GM19193 (cell line): Measurements from ENCODE around the gene BMP7.

Experiments
- POLR2A ChIP-seq: IDR thresholded peaks from 4 replicates; pipeline ENCODE4 v1.6.1; 2011; ENCODE audit not compliant: insufficient read depth, insufficient read length; ENCODE audit errors: extremely low read depth

Gene BMP7

DNA sequence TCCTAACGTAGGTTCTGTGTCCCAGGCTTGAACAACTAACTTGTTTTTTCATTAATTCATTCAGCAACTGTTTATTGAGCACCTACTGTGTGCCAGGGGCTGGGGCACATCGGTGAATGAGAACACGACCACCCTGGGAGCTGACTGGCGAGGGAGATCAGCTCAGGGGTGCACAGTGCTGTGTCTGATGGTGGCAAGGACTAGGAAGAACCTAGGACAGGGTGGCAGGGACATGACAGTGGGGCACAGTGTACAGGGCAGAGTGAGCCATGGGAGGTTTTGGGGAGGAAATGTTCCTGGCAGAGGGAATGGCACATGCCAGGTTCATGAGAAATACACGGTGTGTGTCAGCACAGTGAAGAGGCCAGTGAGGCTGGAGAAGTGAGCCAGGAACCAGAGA is 76.7 kb downstream of the BMP7 start:
- no peak for TF ChIP-seq POLR2A

DNA sequence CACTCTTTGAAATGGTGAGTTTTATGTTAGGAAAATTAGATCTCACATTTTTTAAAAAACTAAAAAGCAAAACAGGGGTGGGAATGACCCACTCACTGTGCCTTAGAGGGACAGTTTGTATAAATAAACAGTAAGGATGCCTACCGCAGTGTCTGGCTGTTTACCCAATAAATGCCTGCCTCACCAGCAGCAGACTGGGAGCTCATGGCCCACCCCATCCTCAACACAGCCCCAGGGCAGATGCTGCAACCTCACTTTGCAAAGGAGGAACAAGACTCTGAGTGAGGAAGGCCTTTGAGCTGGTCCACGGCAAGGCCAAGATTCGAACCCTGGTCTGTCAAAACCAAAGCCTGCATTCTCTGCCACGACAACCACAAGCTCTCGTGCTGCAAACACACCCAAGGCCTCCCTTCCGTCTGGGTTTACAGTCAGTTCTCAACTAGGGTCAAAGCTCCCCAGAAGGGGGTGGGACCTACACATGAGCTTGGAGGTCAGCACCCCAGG is 77.8 kb downstream of the BMP7 start:
- TF ChIP-seq POLR2A: no peak

DNA sequence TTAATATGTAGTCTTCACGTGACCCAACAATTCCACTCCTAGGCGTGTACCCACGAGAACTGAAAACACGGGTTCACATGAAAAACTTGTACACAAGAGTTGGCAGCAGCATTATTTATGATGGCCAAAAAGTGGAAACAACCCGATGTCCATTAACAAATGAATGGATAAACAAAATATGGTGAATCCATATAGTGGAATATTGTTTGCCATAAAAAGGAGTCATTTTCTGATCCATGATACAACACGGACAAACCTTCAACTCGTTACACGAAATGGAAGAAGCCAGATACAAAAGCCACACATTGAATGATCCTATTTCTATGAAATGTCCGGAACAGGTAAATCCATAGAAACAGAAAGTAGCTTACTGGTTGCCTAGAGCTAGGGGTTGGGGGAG is 78.4 kb downstream of the BMP7 start:
- no peak for TF ChIP-seq POLR2A

DNA sequence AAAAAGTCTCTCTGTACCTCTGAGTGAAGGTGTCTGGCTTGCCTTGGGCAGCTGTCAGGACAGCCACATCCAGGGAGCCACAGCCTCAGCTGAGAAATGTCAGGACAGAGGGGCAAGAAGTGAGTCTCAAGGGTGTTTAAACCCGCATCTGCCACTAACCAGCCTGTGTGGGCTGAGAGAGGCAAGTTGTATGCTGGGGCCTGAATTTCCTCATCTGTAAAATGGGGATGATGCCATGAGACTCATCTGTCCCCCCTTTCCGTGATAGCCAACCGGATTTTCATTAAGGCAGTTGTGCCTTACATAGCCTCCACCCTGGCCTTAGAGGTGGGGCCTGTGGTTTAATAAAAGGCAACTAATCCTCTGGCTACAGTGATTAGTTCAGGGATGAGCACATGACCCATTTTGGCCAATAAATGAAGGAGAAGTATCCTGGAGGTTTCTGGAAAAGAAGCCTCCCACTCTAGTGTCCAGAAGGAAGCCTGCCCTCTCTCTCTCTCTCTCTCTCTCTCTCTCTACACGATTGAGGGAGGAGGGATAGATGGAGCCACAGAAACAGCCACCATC is 79.3 kb downstream of the BMP7 start:
- TF ChIP-seq POLR2A: no peak

DNA sequence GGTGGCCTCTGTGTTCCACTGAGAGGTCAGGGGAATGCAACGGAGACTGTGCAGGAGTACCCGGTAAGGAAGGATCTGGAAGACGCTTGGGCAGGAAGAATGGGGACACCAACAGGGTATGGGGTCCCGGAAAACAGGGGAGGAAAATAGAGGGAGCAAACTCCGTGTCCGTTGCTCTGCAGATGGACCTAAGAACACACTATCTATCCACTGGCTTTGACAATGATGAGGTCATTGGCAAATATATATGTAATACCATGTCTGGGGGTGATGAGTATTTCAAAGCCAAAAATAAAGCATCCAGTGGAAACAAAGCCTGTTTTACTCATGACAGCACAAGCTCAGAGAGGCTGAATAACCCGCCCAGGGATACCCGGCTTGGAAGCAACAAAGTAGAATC is 80.2 kb downstream of the BMP7 start:
- no peak for TF ChIP-seq POLR2A

DNA sequence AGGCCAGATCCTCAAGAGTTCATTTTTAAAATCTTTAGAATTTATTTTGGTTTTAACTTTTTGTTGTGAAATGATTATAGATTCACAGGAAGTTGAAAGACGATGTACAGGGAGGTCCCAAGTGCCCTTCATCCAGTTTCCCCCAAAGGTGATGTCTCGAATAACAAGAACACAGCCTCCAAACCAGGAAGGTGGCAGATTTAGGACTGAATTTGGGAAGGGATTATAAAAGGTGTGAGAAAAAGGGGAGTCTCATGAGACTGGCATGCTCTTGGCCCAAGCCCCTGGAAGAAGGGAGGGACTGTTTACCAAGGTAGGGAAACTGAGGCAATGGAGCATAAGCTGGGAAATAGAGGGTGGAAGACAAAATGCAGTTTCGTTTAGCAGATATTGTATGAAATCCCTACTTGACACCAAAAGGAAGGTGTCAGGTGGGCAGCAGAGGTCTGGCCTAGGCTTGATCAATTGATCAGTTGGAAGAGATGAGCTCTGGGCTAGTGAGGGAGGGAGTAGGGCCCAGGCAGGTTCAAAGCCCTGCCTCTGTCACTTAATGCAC is 81.2 kb downstream of the BMP7 start:
- no peak for TF ChIP-seq POLR2A

DNA sequence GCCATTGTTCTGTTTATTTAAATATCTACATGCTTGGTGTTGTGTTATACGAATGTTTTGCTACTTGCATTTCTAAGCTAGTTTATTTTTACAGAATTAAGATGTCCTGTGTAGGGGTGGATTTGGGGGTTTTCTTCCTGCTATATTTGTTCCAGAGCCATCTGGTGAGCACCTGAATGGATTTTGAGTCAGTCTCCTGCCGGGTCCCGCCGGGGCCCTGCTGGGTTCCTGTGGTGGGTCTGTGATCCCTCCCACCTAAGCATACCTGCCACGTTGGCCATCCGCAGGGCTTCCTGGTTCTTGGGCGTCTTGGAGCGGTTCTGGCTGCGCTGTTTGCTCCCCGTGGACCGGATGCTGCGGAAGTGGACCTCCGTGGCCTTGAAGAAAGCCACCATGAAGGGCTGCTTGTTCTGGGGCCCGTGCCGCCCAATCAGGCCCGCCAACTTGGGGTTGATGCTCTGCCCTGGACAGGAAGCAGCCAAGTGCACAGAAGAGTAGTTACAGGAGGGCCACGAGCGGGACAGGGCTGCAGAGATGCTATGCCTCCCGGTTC is 82.9 kb downstream of the BMP7 start:
- no peak for TF ChIP-seq POLR2A

DNA sequence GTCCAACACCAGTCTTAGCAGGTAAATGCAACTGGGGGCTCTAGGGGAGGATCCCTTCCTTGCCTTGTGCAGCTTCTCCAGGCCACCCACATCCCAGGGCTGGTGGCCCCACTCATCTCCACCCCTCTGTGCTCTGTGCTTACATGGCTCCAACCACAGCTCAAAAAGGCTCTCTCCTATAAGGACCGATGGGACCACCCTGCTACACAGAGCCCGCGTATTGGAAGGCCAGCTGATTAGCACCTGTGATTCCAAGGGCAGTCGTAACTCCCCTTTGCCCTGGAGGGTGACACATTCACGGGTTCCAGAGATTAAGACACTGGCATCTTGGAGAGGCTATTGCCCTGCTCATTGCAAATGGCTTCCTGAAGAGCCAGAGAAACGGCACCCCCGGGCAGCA is 84.8 kb downstream of the BMP7 start:
- TF ChIP-seq POLR2A: no peak

DNA sequence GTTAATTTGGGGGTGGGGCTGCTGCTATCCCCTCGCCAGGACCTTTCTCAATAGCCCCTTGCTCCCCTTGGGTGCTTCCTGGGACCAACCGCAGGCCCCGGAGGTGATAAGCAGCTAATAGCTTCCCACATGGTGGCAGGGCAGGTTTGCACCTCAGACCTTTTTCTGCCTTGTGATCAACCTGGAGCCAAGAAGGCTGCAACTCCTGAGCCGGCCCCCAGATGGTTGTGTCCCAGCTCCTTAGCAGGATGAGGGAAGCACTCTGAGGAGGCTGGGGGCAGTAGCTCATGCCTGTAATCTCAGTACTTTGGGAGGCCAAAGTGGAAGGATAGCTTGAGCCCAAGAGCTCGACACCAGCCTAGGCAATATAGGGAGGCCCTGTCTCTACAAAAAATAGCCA is 85.5 kb downstream of the BMP7 start:
- TF ChIP-seq POLR2A: no peak

DNA sequence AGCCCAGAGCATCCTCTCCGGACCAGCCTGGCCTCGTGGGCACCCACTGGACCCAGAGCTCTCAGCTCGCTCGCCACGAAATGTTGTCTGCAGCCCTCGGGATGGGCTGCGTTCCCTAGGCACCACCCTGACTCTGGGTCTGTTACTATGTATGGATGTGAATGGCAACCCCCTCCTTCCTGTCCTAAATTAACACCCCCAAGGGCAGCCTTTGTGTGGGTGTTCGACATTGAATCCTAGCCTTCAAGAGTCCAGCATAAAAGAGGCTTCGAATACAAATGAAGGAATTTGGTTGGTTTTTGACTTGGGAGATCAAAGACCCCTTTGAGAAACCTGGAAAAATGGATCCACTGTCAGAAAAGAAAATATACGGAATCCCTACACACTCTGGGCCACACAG is 86.1 kb downstream of the BMP7 start:
- TF ChIP-seq POLR2A: no peak

DNA sequence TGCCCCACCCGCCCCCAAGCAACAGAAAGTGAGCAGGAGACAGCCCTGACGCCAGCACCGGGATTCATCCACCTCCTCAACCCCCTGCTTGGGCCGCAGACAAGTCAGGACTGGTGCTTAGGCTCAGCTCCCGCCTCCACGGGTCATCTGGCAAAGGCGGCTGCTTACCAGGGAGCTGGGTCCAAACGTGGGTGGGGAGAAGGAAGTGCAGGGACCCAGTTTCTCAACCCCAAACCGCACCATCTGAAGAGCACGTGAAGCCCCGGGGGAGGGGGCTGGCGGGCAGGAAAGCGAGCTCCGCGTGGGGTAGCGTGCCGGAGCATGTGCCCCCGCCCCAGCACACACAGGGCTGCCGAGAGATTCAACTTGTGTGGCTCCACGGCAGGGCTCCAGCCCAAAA is 87.2 kb downstream of the BMP7 start:
- no peak for TF ChIP-seq POLR2A

DNA sequence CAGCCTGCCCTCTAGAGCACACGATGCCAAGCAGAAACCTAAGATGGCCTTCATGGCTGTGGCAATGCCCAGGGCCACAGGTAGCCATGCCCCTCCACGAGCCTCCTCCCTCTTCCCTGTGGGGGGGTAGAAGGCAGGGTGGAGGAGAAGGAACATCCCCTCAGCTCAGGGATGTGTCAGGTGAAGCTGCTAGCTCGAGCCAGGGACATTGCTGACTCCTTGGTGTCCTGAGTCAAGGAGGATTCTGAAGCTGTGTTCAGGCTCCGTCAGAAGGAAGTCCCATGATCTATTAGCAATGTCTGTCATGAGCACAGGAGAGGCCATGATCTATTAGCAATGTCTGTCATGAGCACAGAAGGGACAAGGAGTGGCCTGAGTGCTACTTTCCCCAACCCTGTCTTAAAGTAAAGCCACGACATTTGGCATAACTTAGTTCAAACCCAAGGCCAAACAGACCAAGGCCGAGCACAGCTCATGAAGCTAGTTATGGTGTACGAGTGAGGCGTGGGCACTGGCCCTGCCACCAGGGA is 87.8 kb downstream of the BMP7 start:
- TF ChIP-seq POLR2A: no peak

DNA sequence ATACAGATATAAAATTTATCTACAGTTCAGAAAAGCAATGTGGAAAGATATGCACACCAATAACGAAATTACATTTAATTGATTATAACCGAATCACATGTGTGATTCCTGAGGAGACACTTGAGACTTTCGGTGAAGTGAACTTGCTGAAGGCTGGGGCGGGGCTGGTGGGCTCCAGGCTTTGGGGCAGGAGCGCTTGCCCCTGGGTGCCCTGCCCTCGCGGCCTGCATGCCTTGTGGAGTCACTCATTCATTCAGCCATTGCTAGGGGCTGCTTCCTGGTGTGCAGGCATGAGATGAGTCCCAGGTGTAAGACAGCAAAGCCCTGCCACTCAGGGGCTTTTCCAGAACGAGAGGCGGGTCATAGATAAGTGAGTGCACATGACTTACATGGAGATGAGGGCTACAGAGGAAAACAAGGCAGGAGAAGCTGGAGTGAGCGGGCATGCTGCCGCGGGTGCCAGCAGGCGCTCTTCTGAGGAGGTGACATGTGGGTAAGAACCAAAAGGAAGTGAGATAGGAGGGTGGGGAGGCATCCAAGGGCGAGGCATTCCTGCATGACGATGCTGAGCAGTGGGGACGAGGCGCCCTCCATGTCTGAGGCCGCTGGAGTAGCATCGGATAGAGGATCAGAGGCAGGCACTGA is 88.7 kb downstream of the BMP7 start:
- no peak for TF ChIP-seq POLR2A

DNA sequence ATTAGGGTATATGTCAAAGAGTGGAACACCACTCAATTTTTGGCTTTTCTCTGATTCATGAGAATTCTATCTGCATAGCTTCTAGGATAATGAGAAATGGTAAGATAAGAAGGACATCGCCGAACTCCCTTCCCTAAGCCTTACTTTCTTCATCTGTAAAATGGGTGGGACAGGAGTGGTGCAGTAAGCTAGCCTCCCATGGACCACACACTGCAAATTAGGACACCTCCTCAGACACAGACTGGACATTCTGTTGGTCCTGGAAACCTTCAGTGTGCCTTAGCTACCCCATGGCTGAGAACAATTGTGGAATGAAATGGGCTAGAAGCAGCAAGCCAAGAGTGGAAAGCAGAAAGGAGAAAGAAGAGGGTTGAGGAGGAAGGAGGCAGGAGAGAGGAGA is 89.6 kb downstream of the BMP7 start:
- no peak for TF ChIP-seq POLR2A

DNA sequence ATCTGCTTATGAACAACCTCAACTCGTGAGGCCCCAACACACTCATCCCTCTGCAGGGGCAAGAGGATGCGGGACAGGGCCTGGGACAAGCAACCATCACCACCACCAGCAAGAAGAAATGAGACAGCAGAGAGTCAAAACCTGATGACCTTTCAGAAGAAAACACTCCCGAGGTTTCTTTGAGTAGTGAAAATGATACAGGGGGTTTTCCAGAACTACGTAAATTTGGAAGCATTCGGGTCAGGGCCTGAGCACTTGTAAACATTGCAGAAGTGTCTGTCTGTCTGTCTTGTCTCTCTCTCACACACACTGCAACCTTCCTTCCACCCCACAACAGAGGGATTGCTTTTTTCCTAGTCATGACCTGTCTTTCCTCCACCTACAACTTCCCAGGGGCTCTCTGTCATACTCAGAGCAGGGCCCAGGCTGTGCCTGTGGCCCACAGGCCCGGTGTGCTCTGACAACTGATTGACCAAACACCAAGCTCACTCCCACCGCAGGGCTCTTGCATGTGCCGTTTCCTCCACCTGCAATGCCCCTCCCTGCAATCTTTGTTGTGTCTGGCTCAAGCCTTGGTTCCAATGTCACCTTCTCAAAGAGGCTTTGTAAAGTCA is 90.9 kb downstream of the BMP7 start:
- TF ChIP-seq POLR2A: no peak
